Measurements from ENCODE around the gene KAZN.

- TF ChIP-seq CTCF (optimal IDR thresholded peaks at IDR 0.05 in 1 of 3, IDR thresholded peaks at IDR 0.05 in 1 of 3, conservative IDR thresholded peaks at IDR 0.05 in 1 of 3; ENCODE audit: extremely low read depth in 1 of 3, insufficient read depth in 2 of 3, low read length in 3 of 3) (no peak), EZH2 (IDR thresholded peaks at IDR 0.05; ENCODE audit: low read length) (no peak)
Observed at GRCh38 chr1:14778541-14778897, 180.0 kb downstream of the KAZN start.
